Smooth muscle cell of the brain vasculature (primary cell): ENCODE measurements around the gene SAP25.
"Not testable (repeated sequence)": the region's sequence is repeated elsewhere in the genome, so short reads cannot be mapped to it uniquely, and the experiment has no call there.

Experiments used
- DNase-seq: peaks from one replicate; pipeline ENCODE4 v3.0.0-alpha.2; 2012; ENCODE audit warnings: low read depth, low spot score

Gene SAP25

GRCh38 chr7:100575746-100576383 lies 2.2 kb upstream of the SAP25 start:
- DNase-seq: no peak

GRCh38 chr7:100575206-100575631 lies 1.5 kb upstream of the SAP25 start:
- DNase-seq: no peak

DNA sequence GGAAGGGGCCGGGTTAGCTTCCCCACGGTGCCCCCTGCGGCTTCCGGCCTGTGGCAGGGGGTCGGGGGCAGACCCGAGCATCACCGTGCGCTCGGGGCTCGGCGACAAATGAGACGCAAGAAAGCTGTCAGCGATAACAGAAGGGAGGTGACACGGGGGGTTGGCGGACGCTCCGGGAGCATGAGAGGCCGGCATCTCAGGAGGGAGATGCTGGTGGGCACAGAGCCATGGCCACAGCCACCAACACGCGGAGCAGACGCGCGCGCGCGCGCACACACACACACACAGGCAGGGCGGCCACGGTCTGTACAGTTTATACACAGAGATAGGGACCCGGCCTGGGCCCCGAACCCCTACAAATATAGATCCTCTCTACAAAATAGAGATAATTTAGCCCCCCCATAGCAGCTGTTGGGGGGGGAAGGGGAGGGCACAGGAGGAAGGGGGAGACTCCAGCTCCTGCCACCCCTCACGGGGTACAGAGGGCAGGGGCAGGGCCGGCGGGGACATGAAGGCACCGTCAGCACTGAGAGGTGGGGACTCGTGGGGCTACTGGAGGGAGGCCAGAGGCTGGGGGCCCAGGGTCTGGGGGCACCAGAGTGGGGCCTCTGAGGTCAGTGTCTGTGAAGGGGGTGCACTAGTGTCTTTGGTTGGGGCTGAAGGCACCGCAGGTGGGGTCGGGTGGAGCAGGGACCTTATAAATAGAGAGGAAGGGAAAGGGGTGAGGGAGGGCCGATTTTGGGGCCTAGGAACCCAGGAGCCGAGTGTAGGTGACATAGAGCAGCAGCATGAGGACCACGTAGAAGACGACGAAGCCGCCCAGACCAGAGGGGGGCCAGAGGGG lies 884 bp upstream of the SAP25 start:
- DNase-seq: no peak

DNA sequence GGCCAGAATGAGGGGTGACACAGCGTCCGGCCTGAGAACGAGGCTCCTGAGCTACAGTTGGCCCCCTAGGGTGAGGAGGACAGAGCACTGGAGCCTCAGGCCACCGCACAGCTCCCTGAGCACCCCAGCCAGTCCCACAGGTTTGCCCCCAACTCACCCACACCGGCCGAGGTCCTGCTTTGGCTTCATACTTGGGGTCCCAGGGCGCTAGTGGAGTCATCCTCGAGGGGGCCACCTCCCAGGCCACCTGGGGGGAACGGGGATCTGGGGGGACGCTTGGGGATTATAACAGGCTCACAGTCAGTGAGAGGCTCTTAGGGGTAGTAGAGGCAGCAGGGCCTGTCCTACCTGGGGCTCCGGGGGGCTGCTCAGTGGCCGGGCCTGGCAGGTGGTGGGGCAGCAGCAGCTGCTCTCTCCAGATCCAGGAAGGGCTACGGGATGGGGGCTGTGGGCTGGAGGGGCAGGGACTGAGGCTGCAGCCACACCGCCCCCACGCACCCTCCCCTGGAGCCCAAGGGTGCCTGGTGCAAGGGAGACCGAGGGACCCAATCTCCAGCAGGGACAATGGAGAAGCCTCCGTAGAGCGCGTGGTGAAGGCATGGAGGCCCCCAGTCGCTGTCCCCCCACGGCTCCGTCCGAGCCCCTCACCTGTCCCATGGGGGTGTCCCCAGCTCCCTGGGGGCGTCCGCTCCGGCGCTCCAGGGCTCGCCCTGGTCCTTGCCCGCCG lies 588 bp downstream of the SAP25 start:
- DNase-seq: no peak

- no peak for DNase-seq
These were observed 1.3 kb downstream of the SAP25 start for GRCh38 chr7:100572281-100572948.

DNA sequence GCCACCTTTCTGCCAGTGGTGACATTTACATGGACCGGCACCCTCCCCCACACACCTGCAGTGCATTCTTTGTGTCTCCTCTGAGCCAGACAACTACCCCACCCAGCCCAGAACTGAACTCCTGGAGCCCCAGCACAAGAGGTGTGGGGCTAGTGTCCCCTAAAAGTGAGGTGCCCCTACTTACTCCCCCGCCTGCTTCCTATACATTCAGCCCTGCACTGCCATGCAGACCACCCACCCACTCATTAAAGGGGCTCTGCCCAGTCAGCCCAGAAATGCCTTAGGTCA lies 1.9 kb downstream of the SAP25 start:
- no peak for DNase-seq

GRCh38 chr7:100570954-100571828 lies 2.5 kb downstream of the SAP25 start:
- DNase-seq: no peak

DNA sequence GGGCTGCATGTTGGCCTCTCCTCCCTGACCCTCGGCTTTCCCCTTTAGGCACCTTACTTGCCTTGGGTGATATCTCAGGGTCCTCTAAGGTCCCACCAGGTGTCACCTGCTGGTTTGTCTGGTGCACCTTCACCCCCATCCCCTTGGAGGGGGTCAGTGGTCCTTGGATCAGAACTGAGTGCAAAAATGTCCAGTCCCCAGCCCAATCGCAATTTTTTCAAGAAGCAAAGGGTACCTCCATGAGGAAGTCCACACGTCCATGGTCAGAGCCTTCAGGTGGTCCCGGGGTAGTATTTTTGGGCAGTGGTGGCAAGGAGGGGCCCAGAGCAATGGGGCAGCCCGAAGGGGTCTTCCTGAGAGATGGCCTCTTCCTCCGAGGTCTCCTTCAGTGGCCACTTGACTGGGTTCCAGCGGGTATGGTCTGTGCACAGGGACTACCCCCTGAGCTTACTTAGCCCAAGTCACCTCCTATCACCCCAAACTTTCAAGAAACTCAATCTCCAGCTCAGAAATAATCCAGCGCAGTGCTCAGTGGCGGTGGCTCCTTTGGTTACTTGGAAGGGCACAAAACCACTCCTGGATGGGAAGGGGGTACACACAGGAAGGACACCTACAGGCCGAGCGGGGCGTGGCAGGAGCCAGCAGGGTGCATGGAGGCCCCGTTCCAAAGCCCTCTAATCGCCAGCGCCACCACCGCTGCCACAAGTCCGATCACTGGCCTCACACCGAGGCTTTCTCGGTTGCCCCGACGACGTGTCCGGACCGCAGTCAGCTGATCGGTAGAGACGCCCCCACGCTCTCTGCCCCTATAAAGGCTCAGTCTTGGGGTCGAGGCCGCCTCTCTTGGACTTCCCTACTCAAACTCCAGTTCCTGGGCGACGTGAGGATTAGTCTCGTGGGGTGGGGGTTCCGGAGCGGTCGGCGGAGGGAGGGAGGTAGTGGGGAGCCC lies 4.5 kb downstream of the SAP25 start:
- DNase-seq: no peak

GRCh38 chr7:100568176-100568895 lies 5.4 kb downstream of the SAP25 start:
- DNase-seq: no peak

DNA sequence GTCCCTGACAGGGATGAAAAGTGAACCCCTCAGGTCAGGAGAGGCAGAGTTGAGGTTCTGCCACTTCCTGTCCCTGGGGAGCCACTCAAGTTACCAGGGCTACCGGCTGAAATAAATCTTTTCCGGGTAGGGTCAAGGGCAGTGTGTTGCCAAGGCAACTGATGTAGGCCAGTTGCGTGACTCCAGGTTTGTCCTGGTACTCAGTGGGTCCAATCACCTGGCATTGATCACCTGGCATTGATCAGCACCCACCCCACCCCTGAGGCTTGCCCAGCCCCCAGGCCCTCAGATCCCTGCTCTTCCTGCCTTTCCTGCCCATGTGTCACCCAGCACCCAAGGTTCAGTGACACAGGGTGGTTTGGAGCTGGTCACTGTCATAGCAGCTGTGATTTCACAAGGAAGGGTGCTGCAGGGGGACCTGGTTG lies 5.9 kb downstream of the SAP25 start:
- no peak for DNase-seq

DNA sequence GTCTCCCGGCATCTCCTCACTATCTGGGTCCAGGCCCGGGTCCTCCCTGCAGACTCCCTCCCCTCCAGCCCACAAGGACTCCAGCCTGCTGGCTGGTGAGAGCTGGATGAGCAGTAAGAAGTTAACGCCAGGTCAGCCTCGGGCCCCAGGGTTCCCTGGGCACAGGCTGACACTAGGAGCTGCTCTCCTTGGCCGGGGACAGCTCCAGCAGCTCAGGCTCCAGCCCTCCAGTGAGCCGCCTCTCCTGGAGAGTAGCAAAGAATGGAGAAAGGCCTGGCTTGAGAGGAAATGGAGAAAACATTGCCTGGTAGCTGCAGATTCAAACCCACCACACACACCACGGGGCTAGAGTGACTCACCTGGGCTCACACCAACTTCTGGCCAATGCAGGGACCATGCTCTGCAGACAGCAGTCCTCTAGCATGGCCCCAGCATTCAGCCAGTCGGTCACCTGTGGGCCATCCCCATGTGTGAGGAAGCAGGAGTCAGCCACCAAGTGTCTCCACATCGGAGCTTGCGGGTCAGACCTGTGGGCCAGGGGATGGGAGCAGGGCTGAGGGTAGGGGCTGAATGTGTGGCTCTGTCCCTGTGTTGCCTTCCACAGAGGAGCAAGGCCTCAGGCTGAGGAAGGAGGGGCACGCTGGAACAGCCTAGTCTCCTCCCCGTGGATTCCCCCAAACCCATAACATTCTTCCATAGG lies 6.5 kb downstream of the SAP25 start:
- DNase-seq: no peak

- DNase-seq: no peak
These were observed 7.6 kb downstream of the SAP25 start for GRCh38 chr7:100566018-100566531.

GRCh38 chr7:100565133-100565571 lies 8.5 kb downstream of the SAP25 start:
- DNase-seq: no peak

DNA sequence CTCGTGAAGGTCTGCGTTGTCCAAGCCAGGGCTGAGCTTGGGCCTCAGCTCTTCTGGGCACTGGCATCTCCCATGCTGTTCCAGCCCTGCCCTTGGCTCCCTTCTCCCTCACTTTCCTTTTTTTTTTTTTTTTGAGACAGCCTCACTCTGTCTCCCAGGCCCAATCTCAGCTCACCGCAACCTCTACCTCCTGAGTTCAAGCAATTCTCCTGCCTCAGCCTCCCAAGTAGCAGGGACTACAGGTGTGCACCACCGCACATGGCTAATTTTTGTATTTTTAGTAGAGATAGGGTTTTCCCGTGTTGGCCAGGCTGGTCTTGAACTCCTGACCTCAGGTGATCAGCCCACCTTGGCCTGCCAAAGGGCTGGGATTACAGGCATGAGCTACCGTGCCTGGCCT lies 9.3 kb downstream of the SAP25 start:
- DNase-seq: not testable (repeated sequence)

DNA sequence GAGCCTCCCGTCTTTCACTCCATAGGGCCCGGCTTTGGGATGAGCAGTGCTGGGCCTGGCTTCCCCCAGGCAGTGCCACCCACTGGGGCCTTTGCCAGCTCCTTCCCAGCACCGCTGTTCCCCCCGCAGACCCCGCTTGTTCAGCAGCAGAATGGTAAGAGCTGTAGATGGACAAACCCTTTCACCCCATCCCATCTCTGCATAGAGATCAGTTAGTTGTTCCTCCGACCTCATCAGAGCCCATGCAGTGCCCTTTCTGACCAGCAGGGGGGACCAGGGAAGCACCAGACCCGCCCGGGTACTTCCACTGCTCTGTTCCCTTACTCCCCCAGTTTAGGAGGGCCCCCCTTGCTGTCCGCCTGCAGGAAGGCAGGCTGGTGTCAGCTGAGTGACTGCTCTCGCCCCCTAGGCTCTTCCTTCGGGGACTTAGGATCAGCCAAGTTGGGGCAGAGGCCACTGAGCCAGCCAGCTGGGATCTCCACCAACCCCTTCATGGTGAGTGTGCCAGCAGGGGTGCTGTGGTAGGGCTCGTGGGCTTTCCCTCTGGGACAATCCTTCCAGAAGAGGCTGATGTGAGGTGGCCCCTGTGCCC lies 9.8 kb downstream of the SAP25 start:
- DNase-seq: no peak

DNA sequence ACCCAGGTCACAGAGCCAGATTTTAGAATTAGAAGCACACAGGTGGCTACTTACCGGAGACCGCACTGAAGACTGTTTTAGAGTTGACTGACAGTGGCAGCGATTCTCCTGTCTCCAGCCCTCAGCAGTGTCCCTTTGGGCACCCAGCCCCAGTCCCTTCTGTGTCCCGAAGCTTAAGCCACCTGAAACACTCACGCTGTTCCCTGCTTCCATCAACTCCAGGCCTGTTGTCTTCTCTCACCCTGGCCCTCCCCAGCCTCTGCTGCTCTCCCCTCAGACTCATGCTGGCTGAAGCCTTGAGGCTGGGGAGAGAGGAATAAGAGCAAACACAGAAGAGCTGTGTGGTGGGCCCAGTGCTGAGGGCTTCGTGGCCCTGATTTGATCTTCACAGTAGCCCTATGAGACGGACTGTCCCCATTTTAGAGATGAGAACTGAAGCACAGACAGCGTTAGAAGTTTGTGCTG lies 10.6 kb downstream of the SAP25 start:
- no peak for DNase-seq

- no peak for DNase-seq
These were observed 11.3 kb downstream of the SAP25 start for GRCh38 chr7:100562195-100563099.
